ENCODE measurements around the gene WDR1. TPM values are rescaled to one million over a fixed set of nuclear protein-coding genes. Genes with fewer than 3 reads are reported as not detected.

The WDR1 gene
- total RNA-seq, 1 experiment from 2014 or later, result 199 TPM

DNA sequence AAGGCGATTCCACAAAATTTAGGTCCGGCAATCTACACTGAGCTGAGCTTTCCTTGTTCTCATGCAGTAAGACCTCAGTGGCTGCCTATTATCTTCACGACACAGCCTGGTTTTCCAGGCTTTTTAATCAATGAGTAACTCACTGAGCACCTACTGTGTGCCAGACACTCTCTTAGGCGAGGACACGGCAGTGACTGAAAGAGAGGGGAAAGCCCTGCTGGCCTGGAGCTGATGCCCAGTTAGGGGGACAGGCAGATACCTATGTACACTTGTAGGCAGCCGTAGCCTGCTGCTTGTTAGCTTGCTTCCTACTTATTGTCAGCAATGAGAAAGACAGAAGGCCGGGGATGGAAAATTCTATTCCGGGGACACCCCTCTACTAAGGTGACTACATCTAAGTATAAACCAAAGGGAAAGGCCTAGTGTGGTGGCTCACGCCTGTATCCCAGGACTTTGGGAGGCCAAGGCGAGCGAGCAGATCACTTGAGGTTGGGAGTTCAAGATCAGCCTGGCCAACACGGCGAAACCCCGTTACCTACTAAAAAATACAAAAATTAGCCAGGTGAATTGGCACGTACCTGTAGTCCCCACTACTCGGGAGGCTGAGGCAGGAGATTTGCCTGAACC, 3.8 kb downstream of the WDR1 start:
- intact Hi-C loops (cut with micrococcal nuclease; ENCODE audit: unreplicated experiment), result no loop called here
- TF ChIP-seq CTCF (IDR thresholded peaks at IDR 0.05; ENCODE audit: unreplicated experiment), result no peak
- no TSS peak for BruUV-seq (replicated peaks)
- Mint-ChIP-seq H3K27ac (ENCODE audit: unreplicated experiment) (no peak overlapping the region), H3K4me1 (ENCODE audit: low read depth, unreplicated experiment) (peaks cover 35% of the 10 kb centered on the region), H3K9me3 (ENCODE audit: low read depth, unreplicated experiment) (no peaks in the 10 kb centered on the region), H3K27me3 (ENCODE audit: unreplicated experiment) (no peaks in the 10 kb centered on the region), H3K4me3 (ENCODE audit: low read depth, unreplicated experiment) (no peak overlapping the region), H3K36me3 (ENCODE audit: insufficient read depth, unreplicated experiment) (peaks cover 73% of the 10 kb centered on the region)
- CTCF ChIA-PET, result no interaction called here
- DNase-seq, result no peak

DNA sequence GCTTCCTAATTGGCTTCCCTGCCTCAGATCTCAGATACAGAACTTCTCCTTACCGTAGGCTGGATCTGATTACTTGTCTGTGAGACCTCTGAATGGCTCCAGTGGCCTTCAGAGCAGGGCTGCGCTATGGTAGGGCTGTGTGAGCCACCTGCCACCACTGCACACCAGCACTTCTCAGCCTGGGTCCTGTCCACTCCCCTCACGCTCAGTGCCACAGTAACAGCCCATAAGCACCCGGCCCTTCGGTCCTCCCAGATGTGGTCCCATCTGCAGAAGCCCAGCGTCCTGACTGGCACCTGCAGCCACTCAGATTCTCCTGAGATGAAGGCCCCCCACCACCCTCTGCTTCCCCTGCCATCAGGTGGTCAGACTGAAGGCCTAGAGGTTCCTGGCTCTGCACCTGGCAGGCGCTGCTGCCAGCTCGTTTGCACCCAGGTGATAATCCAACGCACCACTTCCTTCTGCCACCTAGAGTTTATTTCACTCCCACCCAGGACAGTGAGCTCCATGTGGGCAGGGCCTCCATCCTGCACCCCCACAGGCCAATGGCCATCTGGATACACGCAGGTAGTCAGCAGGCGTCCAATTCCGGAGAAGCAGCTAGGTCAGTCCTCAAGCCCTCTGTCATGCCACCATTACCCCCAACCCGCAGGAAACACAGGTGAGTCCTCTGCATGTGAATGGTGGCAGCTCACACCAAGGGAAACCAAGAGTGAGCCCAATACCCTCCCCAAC, 5.4 kb downstream of the WDR1 start:
- Mint-ChIP-seq H3K27ac (ENCODE audit: unreplicated experiment) (no peak overlapping the region), H3K4me1 (ENCODE audit: low read depth, unreplicated experiment) (peaks cover 42% of the 10 kb centered on the region), H3K36me3 (ENCODE audit: insufficient read depth, unreplicated experiment) (peaks cover 63% of the 10 kb centered on the region), H3K27me3 (ENCODE audit: unreplicated experiment) (no peaks in the 10 kb centered on the region), H3K4me3 (ENCODE audit: low read depth, unreplicated experiment) (no peak overlapping the region), H3K9me3 (ENCODE audit: low read depth, unreplicated experiment) (no peaks in the 10 kb centered on the region)
- intact Hi-C loops (cut with micrococcal nuclease; ENCODE audit: unreplicated experiment), result no loop called here
- no peak for DNase-seq
- BruUV-seq (replicated peaks), result no TSS peak
- no peak for TF ChIP-seq CTCF (IDR thresholded peaks at IDR 0.05; ENCODE audit: unreplicated experiment)
- CTCF ChIA-PET, result no interaction called here

- Mint-ChIP-seq H3K36me3 (ENCODE audit: insufficient read depth, unreplicated experiment) (peaks cover 53% of the 10 kb centered on the region), H3K4me1 (ENCODE audit: low read depth, unreplicated experiment) (peaks cover 53% of the 10 kb centered on the region), H3K27ac (ENCODE audit: unreplicated experiment) (no peak overlapping the region), H3K4me3 (ENCODE audit: low read depth, unreplicated experiment) (no peak overlapping the region), H3K27me3 (ENCODE audit: unreplicated experiment) (no peaks in the 10 kb centered on the region), H3K9me3 (ENCODE audit: low read depth, unreplicated experiment) (no peaks in the 10 kb centered on the region)
- CTCF ChIA-PET, result no interaction called here
- intact Hi-C loops (cut with micrococcal nuclease; ENCODE audit: unreplicated experiment), result no loop called here
- BruUV-seq (replicated peaks), result no TSS peak
- DNase-seq, result no peak
- TF ChIP-seq CTCF (IDR thresholded peaks at IDR 0.05; ENCODE audit: unreplicated experiment), result no peak
Observed at GRCh38 chr4:10109995-10110670, 6.5 kb downstream of the WDR1 start.

- Mint-ChIP-seq H3K36me3 (ENCODE audit: insufficient read depth, unreplicated experiment) (peaks cover 51% of the 10 kb centered on the region), H3K27ac (ENCODE audit: unreplicated experiment) (peak overlapping the region; percentile 33), H3K4me3 (ENCODE audit: low read depth, unreplicated experiment) (no peak overlapping the region), H3K9me3 (ENCODE audit: low read depth, unreplicated experiment) (no peaks in the 10 kb centered on the region), H3K4me1 (ENCODE audit: low read depth, unreplicated experiment) (peaks cover 62% of the 10 kb centered on the region), H3K27me3 (ENCODE audit: unreplicated experiment) (no peaks in the 10 kb centered on the region)
- no TSS peak for BruUV-seq (replicated peaks)
- intact Hi-C loops (cut with micrococcal nuclease; ENCODE audit: unreplicated experiment), result no loop called here
- CTCF ChIA-PET, result no interaction called here
- DNase-seq, result no peak
- TF ChIP-seq CTCF (IDR thresholded peaks at IDR 0.05; ENCODE audit: unreplicated experiment), result no peak
Observed at GRCh38 chr4:10108818-10109783, 7.5 kb downstream of the WDR1 start.

All from Calu3 (cell line).